Measurements from ENCODE around the gene TCF12.

DNA sequence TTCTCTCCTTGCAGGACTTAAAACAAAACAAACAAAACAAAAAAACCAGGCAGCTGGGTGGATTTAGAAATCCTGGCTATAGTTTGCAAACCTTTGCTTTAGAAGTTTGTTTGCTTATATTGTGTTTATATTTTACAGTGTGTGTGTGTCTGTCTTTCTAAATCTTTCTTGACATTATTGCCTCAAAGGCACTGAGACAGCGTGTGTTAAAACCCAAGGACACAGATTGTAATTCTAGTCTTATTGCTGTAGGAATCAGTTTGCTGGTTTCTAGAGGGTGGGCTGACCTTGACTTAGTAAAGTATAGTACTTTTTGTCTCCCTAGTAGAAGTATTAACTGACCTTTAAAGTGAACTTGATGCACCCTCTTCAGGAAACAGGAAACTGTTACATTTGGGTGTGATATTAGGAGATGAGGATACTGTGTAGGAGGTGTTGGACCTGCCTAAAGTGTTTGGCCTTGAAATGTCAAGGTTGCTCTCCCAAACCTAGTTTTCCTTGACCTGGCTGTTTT, 71.0 kb downstream of the TCF12 start:
- TF ChIP-seq, protein P1, sequence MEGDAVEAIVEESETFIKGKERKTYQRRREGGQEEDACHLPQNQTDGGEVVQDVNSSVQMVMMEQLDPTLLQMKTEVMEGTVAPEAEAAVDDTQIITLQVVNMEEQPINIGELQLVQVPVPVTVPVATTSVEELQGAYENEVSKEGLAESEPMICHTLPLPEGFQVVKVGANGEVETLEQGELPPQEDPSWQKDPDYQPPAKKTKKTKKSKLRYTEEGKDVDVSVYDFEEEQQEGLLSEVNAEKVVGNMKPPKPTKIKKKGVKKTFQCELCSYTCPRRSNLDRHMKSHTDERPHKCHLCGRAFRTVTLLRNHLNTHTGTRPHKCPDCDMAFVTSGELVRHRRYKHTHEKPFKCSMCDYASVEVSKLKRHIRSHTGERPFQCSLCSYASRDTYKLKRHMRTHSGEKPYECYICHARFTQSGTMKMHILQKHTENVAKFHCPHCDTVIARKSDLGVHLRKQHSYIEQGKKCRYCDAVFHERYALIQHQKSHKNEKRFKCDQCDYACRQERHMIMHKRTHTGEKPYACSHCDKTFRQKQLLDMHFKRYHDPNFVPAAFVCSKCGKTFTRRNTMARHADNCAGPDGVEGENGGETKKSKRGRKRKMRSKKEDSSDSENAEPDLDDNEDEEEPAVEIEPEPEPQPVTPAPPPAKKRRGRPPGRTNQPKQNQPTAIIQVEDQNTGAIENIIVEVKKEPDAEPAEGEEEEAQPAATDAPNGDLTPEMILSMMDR (IDR thresholded peaks at IDR 0.05): peak in 2 of 12 donors; percentile 15 to 18
- TF ChIP-seq POLR2A (IDR thresholded peaks at IDR 0.05): no peak
